Type B pancreatic cell (in vitro differentiated cells): ENCODE data around the gene PDLIM1. TPM values are rescaled to one million over a fixed set of nuclear protein-coding genes. Genes with fewer than 3 reads are reported as not detected.

Experiments
- DNase-seq: peaks from one replicate; pipeline ENCODE4 v3.0.0; 2021; ENCODE audit warnings: mixed read lengths; ENCODE audit not compliant: unreplicated experiment; ENCODE audit errors: extremely low spot score
- H3K27ac Mint-ChIP-seq: 2 replicates; pipeline ENCODE4 v1.8.0; 2021; ENCODE audit warnings: mild to moderate bottlenecking, mixed read lengths
- H3K27me3 Mint-ChIP-seq: 2 replicates; pipeline ENCODE4 v1.8.0; 2021; ENCODE audit warnings: mixed read lengths
- H3K36me3 Mint-ChIP-seq: 2 replicates; pipeline ENCODE4 v1.8.0; 2021; ENCODE audit warnings: mixed read lengths
- H3K4me1 Mint-ChIP-seq: one replicate; pipeline ENCODE4 v1.8.0; 2021; ENCODE audit warnings: mixed read lengths; ENCODE audit not compliant: unreplicated experiment
- H3K4me3 Mint-ChIP-seq: 2 replicates; pipeline ENCODE4 v1.8.0; 2021; ENCODE audit warnings: mild to moderate bottlenecking, mixed read lengths
- H3K9me3 Mint-ChIP-seq: 2 replicates; pipeline ENCODE4 v1.8.0; 2021; ENCODE audit warnings: mixed read lengths
- total RNA-seq: library from RNA; stranded (reverse); gene quantifications from 2 replicates; pipeline ENCODE4 v1.2.1, GENCODE V29; 2021; ENCODE audit warnings: low replicate concordance
- TF ChIP-seq, protein P1 (sequence below): fragments of 200-600 bp; sonication (generic); conservative IDR thresholded peaks from 2 replicates; pipeline ENCODE4 v1.5.0; 2021; ENCODE audit warnings: antibody characterized with exemption, mild to moderate bottlenecking

PDLIM1 gene
- total RNA-seq, 1 donor from 2014 or later = 171 TPM

DNA sequence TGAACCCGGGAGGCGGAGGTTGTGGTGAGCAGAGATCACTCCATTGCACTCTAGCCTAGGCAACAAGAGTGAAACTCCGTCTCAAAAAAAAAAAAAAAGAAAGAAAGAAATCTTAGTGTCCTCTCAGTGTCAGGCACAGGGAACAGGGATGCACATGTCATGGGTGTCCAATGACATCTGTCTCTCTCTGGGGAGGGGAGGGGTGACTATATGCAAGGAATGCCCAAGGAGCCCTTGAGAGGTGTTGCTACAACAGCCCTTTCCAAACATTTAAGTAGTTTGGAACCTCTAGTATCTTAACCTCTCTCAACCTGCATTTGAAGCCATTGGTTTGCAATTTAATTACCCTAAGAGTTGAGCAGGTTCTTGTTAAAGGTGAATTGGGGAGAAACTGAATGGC is 28.9 kb downstream of the PDLIM1 start:
- peak overlapping the region; percentile 89 for H3K27ac Mint-ChIP-seq

DNA sequence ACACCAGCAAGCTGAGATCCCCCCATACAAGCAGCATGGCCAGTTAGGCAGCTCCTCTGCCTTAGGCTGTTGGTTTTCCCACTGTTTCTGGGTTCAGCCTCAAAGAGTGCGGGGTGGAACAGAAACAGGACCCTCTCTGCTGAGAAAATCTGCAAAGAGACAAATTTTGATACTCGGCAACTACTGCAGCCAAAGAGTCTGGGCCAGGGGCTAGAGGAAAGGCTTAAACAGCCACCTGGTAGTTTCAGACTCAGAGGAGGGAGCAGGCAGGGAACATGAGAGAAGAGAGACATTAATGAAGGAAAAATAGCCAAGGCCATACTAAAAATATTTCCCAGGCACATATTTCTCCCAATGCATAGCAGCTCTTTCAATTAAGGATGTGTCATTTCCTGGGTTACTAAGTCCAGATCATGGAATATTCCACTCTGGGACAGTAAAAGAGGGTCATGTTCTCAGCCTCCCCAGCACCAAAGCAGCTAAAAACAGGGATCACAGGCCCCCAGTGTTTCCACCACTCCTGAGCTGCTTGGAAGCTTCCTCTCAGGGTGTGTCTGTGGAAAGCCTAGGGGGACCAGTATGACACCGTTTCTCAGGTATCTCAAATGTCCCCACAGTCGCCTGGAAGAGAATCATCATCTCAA is 29.8 kb downstream of the PDLIM1 start:
- H3K9me3 Mint-ChIP-seq = peaks cover 4% of the 10 kb centered on the region
- peak overlapping the region; percentile 18 for H3K4me3 Mint-ChIP-seq
- peak overlapping the region; percentile 89 for H3K27ac Mint-ChIP-seq
- peak; percentile 1 for DNase-seq
- H3K4me1 Mint-ChIP-seq = peaks cover 32% of the 10 kb centered on the region
- H3K27me3 Mint-ChIP-seq = no peaks in the 10 kb centered on the region
- TF ChIP-seq, protein P1, sequence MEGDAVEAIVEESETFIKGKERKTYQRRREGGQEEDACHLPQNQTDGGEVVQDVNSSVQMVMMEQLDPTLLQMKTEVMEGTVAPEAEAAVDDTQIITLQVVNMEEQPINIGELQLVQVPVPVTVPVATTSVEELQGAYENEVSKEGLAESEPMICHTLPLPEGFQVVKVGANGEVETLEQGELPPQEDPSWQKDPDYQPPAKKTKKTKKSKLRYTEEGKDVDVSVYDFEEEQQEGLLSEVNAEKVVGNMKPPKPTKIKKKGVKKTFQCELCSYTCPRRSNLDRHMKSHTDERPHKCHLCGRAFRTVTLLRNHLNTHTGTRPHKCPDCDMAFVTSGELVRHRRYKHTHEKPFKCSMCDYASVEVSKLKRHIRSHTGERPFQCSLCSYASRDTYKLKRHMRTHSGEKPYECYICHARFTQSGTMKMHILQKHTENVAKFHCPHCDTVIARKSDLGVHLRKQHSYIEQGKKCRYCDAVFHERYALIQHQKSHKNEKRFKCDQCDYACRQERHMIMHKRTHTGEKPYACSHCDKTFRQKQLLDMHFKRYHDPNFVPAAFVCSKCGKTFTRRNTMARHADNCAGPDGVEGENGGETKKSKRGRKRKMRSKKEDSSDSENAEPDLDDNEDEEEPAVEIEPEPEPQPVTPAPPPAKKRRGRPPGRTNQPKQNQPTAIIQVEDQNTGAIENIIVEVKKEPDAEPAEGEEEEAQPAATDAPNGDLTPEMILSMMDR = no peak
- peaks cover 21% of the 10 kb centered on the region for H3K36me3 Mint-ChIP-seq

More for the DNA sequence above, 28.9 kb downstream of the PDLIM1 start:
- no peak overlapping the region for H3K4me3 Mint-ChIP-seq
- peak; percentile 24 for DNase-seq
- peaks cover 3% of the 10 kb centered on the region for H3K27me3 Mint-ChIP-seq
- peaks cover 27% of the 10 kb centered on the region for H3K36me3 Mint-ChIP-seq
- TF ChIP-seq, protein P1 = no peak
- peaks cover 8% of the 10 kb centered on the region for H3K9me3 Mint-ChIP-seq
- H3K4me1 Mint-ChIP-seq = peaks cover 38% of the 10 kb centered on the region

DNA sequence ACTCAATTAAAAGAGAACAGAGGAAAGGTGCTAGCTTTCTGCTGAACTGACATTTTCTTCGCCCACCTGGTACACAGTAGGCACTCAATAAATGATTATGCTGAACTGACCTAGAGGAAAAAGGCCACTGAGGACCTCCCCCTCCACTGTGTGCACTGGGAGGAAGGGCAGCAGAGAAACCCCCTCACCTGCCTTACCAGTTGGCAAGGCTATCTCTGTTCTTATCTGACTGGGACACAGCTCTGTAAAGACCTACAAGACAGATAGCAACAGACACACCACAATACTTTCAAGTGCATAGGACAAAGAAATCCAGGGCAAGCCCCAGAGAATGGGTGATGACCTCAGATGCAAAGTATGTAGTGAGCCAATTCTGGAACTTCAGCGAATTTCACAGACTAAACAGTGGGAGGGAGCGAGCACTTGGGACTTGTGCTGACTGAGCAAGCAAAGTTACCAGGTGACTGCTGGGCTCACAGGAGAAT is 30.4 kb downstream of the PDLIM1 start:
- peak overlapping the region; percentile 18 for H3K4me3 Mint-ChIP-seq
- peaks cover 27% of the 10 kb centered on the region for H3K36me3 Mint-ChIP-seq

DNA sequence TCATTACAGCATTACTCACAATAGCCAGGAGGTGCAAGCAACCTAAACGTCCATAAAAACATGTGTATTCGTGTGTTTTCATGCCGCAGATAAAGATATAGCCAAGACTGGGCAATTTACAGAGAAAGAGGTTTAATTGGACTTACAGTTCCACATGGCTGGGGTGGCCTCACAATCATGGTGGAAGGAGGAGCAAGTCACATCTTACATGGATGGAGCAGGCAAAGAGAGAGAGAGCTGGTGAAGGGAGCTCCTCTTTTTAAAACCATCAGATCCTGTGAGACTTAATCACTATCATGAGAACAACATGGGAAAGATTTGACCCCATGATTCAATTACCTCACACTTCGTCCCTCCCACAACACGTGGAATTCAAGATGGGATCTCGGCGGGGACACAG is 33.0 kb downstream of the PDLIM1 start:
- Mint-ChIP-seq H3K36me3 (peaks cover 28% of the 10 kb centered on the region), H3K4me3 (no peak overlapping the region)

More for the DNA sequence above, 30.4 kb downstream of the PDLIM1 start:
- Mint-ChIP-seq H3K4me1 (peaks cover 32% of the 10 kb centered on the region), H3K27me3 (no peaks in the 10 kb centered on the region), H3K27ac (peak overlapping the region; percentile 89), H3K9me3 (peaks cover 4% of the 10 kb centered on the region)
- peak; percentile 59 for DNase-seq
- TF ChIP-seq, protein P1 = no peak

DNA sequence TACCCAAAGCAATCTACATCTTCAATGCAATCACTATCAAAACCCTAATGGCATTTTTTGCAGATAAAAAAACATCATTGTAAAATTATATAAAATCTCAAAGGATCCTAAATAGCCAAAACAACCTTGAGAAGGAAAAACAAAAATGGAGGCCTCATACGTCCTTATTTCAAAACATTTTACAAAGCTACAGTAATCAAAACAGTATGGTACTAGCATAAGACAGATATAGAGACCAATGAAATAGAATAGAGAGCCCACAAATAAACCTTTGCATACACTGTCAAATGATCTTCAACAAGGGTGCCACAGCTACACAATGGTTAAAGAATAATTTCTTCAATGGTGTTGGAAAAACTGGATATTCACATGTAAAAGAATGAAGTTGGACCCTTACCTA is 34.5 kb downstream of the PDLIM1 start:
- TF ChIP-seq, protein P1 = no peak
- Mint-ChIP-seq H3K27me3 (no peaks in the 10 kb centered on the region), H3K4me1 (peaks cover 10% of the 10 kb centered on the region), H3K36me3 (peaks cover 28% of the 10 kb centered on the region), H3K4me3 (no peak overlapping the region), H3K27ac (no peak overlapping the region), H3K9me3 (peaks cover 4% of the 10 kb centered on the region)
- no peak for DNase-seq

More for the DNA sequence above, 33.0 kb downstream of the PDLIM1 start:
- TF ChIP-seq, protein P1 = no peak
- Mint-ChIP-seq H3K27me3 (no peaks in the 10 kb centered on the region), H3K27ac (peak overlapping the region; percentile 62), H3K4me1 (peaks cover 12% of the 10 kb centered on the region), H3K9me3 (peaks cover 4% of the 10 kb centered on the region)
- peak; percentile 1 for DNase-seq
